Subcutaneous adipose tissue (tissue), 4 donors: Measurements from ENCODE around the gene PPP2R2B. TPM values are rescaled to one million over a fixed set of nuclear protein-coding genes. Genes with fewer than 3 reads are reported as not detected.

Experiments
- total RNA-seq, 4 donors: library from RNA; depleted of rRNA; stranded (reverse); fragments of >200 nt; gene quantifications; one replicate each; pipeline ENCODE4 v1.1.0, GENCODE V29; 2016
- TF ChIP-seq, protein P1 (sequence below): fragments of 450-650 bp; IDR thresholded peaks from one replicate; pipeline ENCODE4 v1.5.1; 2016; ENCODE audit warnings: low read depth, mild to moderate bottlenecking, control low read depth, antibody characterized with exemption, moderate library complexity

Gene PPP2R2B
- total RNA-seq, result under 1 TPM in 2 of 4 donors, not detected in 2; 0.34 to 0.66 TPM

GRCh38 chr5:146878476-146879172 lies at the start of gene PPP2R2B:
TSS of gene PPP2R2B (minus strand) at chr5:146878757.
- TF ChIP-seq, protein P1, sequence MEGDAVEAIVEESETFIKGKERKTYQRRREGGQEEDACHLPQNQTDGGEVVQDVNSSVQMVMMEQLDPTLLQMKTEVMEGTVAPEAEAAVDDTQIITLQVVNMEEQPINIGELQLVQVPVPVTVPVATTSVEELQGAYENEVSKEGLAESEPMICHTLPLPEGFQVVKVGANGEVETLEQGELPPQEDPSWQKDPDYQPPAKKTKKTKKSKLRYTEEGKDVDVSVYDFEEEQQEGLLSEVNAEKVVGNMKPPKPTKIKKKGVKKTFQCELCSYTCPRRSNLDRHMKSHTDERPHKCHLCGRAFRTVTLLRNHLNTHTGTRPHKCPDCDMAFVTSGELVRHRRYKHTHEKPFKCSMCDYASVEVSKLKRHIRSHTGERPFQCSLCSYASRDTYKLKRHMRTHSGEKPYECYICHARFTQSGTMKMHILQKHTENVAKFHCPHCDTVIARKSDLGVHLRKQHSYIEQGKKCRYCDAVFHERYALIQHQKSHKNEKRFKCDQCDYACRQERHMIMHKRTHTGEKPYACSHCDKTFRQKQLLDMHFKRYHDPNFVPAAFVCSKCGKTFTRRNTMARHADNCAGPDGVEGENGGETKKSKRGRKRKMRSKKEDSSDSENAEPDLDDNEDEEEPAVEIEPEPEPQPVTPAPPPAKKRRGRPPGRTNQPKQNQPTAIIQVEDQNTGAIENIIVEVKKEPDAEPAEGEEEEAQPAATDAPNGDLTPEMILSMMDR, result no peak

- TF ChIP-seq, protein P1, result no peak
Observed at GRCh38 chr5:146924132-146924531, 45.6 kb upstream of the PPP2R2B start.

GRCh38 chr5:146921225-146921624 lies 42.7 kb upstream of the PPP2R2B start:
- TF ChIP-seq, protein P1, result no peak

GRCh38 chr5:146920351-146920881 lies 41.9 kb upstream of the PPP2R2B start:
- TF ChIP-seq, protein P1, result no peak

GRCh38 chr5:146919304-146919703 lies 40.7 kb upstream of the PPP2R2B start:
- TF ChIP-seq, protein P1, result no peak

DNA sequence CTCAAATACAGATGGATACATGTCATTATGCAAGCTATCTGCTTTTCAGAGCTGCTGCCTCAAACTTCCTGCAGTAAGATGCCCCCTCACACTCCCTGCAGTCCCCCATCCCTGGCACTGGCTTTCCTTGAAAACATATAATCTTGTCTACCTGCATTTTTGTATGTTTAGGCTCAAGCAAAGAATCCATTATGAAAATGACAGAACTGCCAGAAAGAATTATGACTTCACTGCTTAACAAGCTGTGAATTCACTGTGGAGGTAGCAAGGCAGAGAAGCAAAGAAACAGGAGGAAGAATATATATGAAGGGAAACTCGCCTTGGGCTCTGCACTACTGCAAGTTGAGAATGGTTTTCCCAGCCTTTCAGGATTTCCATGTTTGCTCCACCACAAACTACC lies 39.4 kb upstream of the PPP2R2B start:
- TF ChIP-seq, protein P1, result no peak

GRCh38 chr5:146912874-146913273 lies 34.3 kb upstream of the PPP2R2B start:
- TF ChIP-seq, protein P1, result no peak
